HG03469 (cell line): ENCODE measurements around the gene TBATA.

Experiments
- ATAC-seq: cut with Tn5 transposase; IDR thresholded peaks from one replicate; pipeline ENCODE4 v1.9.1; 2021; ENCODE audit warnings: mild to moderate bottlenecking, moderate library complexity, moderate number of reproducible peaks; ENCODE audit not compliant: unreplicated experiment

TBATA gene

DNA sequence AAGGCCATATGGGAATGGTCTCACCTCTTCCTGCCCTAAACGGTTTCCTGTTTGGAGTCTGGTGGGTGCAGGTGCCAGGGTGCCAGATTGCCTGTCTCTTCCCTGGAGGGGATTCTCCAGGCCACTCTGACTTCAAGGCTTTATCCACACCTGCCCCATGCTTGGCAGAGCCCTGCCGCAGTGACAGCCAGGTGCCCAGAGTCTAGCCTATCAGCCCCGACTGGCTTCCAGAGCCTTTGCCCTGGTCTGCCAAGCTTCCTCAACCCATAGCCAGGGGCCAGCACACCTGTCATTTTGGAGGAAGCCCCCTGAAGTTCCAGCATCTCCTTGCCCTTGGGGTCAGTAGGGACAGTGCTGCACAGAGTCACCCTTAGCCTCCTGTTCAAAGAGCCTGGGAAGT is 21.6 kb downstream of the TBATA start:
- ATAC-seq: no peak

DNA sequence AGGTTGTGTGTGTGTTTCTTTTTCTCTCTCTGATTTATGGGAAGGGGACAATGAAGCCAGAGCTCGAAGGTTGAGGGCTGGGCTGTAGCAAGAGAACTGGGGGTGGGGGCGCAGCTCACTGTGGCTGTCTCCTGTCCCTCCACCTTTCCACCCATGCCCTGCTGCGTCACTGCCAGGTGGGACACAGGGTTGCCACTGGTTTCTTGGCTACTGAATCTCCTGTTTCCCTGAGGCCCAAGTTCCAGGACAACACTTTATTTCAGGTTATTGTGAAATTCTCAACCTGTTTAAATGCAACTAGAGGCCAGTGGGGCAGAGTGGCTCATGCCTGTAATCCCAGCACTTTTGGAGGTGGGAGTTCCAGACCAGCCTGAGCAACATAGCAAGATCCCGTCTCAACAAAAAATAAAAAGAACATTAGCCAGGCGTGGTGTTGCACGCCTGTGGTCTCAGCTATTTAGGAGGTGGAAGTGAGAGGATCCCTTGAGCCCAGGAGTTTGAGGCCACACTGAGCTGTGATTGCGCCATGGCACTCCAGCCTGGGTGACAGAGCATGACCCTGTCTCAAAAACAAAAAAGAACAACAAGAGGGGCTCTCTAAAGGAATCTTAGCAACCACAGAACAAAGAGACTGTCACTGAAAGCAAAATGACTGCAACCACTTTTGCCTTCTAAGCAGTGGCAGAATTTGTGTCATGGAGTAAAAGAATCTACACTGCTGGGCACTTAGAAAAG is 22.6 kb downstream of the TBATA start:
- no peak for ATAC-seq

DNA sequence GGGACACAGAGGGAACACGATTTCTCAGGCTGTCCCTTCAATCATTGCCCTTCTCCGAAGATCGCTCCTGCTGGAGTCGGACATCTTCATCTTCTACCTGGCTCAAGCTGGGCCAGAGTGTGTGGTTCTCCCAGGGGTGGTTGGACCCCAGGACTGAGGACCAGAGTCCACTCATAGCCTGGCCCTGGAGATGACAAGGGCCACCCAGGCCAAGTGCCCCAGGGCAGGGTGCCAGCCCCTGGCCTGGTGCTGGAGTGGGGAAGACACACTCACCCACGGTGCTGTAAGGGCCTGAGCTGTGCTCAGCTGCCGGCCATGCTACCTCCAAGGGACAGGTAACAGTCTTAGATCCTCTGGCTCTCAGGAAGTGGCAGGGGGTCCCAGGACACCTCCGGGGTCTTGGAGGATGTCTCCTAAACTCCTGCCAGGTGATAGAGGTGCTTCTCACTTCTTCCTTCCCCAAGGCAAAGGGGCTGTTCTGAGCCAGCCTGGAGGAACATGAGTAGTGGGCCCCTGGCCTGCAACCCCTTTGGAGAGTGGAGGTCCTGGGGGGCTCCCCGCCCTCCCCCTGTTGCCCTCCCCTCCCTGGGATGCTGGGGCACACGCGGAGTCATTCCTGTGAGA is 23.3 kb downstream of the TBATA start:
- no peak for ATAC-seq

DNA sequence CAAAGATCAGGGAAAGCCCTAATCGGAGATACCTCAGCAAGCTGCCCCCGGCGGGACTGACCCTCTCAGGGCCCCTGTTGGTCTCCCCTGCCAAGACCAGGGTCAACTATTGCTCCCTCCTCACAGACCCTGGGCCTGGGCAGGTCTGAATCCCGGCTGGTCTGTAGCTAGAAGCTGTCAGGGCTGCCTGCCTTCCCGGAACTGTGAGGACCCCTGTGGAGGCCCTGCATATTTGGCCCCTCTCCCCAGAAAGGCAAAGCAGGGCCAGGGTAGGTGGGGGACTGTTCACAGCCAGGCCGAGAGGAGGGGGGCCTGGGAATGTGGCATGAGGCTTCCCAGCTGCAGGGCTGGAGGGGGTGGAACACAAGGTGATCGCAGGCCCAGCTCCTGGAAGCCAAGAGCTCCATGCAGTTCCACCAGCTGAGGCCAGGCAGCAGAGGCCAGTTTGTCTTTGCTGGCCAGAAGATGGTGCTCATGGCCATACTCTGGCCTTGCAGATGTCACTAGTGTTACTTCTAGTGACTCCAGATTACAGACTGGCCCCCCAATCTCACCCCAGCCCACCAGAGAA is 24.1 kb downstream of the TBATA start:
- no peak for ATAC-seq

DNA sequence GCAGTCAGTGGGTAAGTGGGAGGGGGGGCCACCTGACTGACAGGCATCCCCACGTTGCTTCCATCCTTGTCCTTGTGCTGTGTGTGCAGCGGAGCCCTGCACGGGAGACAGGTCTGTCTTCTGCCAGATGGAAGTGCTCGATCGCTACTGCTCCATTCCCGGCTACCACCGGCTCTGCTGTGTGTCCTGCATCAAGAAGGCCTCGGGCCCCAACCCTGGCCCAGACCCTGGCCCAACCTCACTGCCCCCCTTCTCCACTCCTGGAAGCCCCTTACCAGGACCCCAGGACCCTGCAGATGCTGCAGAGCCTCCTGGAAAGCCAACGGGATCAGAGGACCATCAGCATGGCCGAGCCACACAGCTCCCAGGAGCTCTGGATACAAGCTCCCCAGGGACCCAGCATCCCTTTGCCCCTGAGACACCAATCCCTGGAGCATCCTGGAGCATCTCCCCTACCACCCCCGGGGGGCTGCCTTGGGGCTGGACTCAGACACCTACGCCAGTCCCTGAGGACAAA is 24.8 kb downstream of the TBATA start:
- ATAC-seq: no peak

DNA sequence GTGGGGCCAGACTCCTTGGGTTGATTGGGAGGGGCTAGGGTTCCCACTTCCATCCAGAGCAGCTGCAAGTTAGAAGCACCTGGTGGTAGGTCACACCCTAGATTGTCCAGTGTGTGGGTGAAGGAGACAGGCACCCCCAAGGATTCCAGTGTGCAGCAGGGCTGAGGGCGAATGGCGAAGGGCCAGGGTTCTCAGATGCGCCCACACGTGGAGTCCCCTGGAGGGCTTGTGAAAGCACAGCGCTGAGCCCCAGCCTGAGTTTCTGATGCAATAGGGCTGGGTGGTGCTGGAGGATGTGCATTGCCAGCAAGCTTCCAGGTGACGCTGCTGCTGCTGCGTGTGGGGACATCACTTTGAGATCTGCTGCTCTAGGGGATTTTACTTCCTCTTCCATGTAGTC is 25.4 kb downstream of the TBATA start:
- ATAC-seq: no peak

DNA sequence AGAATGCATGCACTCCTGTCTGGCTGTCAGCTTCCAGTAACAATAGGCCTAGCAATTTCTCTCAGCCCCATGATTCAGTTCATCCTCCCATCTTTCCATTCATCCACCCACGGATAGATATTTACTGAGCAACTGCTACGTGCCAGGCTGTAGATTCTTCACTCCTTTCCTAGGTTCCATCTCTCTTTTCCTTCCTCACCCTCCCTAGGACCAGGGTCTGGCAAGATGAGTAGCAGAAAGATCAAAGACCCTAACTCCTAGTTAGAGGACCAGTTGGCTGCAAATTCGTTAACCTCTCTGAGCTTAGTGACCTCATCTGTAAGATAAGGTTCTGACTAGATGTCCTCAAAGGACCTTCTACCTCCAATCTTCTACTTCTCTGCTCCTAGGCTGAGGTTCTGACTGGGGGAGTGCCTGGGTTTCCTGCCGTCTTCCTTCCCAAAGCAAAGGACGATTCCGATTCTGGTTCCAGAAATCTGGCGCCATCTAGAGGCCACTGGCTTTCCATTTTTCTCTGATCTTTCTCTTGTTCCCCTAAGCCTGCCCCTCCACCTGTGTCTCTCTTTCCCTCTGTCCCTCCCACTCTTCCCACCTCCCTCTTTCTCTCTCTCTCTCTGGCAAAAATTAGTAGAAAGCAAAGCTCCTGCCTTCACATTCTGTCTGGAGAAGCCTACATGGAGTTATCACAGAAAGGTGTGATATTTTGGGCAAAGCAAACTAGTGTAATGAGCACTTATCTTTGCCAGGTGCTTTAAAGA is 26.2 kb downstream of the TBATA start:
- no peak for ATAC-seq

DNA sequence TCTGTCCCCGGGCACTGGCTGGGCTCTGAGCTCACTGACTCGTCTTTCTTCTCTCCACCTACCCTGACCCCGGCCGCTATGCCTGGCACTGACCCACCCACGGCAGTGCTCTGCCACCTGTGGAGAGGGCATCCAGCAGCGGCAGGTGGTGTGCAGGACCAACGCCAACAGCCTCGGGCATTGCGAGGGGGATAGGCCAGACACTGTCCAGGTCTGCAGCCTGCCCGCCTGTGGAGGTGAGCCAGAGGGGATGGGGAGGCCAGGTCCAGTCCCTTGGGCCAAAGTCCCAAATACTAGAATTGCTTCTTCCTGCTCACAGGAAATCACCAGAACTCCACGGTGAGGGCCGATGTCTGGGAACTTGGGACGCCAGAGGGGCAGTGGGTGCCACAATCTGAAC is 27.3 kb downstream of the TBATA start:
- no peak for ATAC-seq

DNA sequence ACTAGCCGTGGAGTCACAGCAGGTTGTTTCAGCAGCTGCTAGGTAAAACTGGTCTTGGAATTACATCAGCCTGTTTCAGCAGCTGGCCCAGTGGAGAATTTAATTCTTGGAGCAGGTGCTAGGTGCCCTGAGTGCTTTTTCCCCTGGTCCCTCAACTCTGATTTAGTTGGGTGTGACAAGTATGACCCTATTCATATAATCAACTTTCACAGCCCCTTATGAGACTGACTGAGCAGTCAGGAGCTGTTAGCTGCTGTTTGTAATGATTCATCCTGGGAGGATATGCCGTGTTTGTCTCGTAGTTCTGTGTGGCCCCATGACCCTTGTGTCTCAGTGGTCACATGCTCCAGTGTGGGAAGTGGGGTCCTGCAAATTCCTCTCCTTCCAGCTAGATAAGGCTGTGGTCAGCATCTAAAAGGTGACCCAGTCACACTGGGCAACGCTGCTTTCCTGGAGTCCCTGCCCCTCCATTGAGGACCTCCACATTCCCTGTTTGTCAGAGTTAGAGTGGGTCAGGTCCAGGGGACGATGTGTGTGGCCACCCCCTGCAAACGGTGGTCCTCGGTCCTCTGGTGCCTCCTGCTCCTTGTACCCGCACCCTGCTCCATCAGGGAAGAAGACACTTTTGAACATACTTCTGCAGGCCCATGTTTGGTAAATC is 28.3 kb downstream of the TBATA start:
- no peak for ATAC-seq

DNA sequence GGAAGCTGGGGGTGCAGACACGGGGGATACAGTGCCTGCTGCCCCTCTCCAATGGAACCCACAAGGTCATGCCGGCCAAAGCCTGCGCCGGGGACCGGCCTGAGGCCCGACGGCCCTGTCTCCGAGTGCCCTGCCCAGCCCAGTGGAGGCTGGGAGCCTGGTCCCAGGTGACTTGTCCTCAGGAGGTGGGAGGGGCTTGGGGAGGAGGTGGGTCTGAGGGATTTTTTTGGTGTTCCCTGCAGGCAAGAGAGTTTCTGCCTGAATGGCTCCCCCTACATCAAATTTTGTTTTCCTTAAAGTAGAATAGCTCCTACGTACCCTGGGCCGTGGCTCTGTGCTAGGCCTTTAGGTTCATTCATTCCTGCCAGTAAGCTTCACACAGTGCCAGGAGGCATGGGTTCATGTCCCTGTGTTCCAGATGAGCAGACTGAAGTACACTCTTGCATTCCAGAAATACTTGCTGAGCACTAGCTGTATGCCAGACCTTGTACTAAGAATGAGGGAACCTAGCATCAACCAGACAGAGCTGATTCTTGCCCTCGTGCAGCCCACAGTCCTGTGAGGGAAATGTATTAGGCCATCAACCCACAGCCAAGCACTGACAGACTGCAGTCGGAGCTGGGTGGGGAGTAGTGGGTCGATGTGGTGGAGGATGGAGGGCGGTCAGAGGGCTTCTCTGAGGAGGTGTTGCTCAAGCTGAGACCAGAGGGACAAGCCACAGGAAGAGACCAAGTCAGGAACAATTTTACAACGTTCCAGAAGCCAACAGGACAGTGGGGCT is 31.1 kb downstream of the TBATA start:
- no peak for ATAC-seq

DNA sequence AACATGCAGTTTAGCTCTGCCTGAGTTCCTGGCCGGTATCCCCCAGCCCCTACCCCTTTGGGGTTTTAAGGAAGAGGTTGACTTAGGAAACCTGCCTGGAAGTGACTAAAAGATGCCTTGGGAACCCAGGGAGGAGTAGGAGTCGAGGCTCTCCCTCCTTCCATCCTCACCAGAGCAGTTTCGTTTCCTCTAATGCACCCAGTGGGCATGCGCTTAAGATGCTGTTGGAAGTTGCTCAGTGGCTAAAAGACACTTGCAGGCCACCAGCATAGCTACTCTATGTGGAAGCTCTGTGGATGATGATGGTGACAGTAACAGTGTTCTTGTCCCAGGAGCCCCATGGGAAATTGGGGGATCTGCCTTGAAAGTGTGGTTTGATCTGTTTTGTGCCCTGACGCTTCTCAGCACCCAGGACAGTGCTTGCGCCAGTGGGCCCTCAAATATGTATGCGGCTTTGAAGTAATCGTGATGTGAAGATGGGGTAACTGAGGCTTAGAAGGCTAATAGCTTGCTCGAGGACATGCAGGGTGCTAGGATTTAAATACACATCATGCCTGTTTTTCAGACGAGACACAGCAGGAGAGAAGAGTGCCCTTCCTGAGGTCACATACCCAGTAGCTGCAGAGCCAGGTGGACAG is 32.0 kb downstream of the TBATA start:
- no peak for ATAC-seq

DNA sequence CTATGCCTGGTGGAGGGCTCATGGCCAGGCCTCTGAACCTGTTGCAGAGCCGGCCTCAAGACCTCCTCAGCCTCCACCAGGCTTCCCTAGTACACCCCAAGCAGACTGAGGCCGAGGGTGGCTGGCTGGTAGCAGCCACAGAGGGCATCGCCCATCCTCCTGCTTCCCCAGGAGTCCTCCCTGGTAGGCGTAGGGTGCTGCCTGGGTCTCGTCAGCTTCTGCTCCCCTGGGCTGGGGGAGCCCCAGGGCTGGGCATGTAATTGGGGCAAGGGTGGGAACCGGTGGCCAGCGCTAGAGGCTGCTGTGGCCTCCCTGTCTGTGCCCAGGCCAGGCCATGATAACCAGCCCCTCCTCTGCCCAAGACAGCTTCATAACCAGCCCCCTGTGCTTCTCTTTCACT is 32.6 kb downstream of the TBATA start:
- no peak for ATAC-seq

DNA sequence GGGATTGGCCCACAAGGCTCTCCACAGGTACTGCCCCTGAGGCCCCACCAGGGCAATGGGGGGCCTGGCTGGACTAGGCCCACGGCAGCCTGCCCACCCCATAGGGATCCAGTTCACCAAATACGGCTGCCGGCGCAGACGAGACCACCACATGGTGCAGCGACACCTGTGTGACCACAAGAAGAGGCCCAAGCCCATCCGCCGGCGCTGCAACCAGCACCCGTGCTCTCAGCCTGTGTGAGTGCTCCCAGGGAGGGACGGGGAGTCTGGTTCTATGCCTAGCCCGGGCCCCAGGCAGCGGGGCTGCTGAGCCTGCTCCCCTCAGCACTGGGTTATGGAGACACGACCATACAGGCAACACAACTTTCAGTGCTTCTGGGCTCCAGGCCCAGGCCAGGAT is 33.2 kb downstream of the TBATA start:
- no peak for ATAC-seq

DNA sequence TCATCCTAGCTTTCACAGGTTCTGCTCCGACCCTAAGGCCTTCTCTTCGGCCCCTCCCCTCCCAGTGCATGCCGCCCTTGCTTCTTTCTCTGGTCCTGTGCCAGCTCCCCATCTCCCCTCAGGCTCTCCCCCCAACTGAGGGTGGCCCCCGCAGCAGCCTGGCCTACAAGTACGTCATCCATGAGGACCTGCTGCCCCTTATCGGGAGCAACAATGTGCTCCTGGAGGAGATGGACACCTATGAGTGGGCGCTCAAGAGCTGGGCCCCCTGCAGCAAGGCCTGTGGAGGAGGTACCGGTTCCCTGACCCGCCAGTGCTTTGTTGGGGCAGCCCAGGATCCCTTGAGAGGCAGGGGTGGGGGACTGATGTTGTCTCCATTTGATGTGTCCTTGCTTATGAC is 33.8 kb downstream of the TBATA start:
- no peak for ATAC-seq

DNA sequence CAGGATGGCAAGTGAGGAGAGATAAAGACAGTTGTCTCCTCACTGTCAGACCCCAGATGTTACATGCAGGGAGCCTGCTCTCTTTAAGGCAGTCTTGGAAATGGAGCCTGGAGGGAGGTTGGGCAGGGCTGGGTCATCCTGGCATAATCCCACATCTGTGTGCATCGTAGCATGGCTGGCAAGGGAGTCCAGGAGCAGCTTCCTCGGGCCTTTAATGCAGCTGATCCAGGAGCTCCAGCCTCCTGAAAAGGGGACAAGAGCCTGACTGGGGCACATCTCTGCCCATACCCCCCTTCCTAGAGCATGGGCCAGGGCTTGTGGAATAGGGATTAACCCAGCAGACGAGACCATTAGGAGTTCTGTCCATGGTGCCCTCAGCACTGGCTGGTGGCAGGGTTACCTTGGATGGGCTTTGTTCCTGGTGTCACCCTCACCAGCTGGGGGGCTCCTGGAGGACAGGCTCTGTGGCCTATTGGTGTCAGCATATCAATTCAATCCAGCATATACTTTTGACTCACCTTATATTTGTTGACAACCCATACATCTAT is 34.9 kb downstream of the TBATA start:
- ATAC-seq: no peak

DNA sequence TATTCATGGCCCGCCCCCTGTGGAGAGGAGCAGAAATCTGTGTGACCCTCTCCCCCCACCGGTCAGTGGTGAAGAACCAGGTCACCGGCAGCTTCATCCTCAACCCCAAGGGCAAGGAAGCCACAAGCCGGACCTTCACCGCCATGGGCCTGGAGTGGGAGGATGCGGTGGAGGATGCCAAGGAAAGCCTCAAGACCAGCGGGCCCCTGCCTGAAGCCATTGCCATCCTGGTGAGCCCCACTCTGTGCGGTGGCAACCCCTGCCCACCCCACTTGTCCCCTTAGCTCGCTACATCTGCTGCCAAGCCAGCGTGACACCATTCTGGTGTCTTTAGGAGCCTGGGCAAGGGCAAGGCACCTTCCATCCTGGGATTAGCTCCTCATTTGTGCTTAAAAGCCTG is 35.4 kb downstream of the TBATA start:
- ATAC-seq: no peak

DNA sequence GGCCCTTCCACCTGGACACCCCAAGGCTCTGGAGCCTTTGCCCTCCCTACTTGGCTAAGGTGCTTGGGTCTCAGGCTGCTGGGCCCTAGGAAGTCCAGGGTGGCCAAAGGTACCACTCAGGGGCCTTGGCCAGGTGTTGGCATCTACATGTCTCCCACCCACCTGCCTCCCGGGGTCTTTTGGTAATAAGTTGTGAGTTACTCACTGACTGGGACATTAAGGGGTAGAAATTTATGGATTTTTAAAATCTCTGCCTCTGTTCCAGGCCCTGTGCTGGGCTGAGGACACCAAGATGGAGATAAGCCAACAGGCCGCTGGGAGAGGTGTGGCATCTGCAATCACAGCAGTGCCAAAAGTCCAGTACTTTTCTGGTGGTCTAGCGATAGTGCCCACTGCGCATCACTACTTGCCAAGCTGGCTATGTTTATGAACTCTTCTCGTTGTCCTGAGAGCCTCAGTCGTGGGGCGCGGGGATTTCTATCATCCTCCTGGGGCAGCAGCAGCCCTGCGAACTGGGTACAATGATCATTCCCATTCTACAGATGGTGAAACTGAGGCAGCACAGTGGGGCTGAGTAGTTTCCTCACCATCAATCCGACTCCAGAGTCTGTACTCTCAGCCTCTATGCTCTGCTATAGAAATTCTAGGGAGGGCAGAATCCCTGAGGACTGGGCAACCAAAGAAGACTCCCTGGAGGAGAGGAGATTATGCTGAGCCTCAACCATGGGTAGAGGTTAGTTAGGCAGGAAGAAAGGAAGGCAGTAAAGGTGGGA is 36.2 kb downstream of the TBATA start:
- no peak for ATAC-seq

DNA sequence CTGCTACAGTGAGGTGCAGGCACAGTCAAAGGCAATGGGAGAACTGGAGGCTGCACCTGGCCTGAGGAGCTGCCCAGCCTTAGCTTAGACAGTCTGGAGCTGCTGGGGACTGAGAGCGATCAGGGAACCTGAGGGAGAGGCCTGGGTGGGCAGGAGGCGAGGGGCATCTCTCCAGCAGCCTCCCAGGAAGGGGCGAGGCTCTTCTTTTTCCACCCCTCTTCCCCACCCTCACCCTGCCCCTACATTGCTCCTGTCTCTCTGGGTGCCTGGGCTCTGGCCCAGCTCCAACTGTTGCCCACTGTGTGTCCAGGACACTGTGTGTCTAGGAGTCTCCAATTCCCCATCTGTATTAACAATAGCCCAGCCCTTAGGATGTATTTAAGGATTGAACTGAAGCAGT is 36.9 kb downstream of the TBATA start:
- ATAC-seq: no peak
